Skin epidermis (tissue), 12 donors: ENCODE measurements around the gene WNT10A.
"Not testable (repeated sequence)": the region's sequence is repeated elsewhere in the genome, so short reads cannot be mapped to it uniquely, and the experiment has no call there.

ENCODE experiments used
- H3K27ac ChIP-seq, 21 experiments: fragments of 200-600 bp; sonication (generic) in 11 of 21; one replicate each; pipeline ENCODE4 v1.5.0; 2020; ENCODE audit warnings: mild to moderate bottlenecking in 3 of 21, inconsistent platforms in 2 of 21, moderate library complexity in 2 of 21
- H3K4me3 ChIP-seq, 7 experiments: fragments of 200-600 bp; sonication (generic) in 2 of 7; one replicate each; pipeline ENCODE4 v1.5.0; 2020; ENCODE audit warnings: inconsistent platforms in 2 of 7, mild to moderate bottlenecking in 2 of 7, moderate library complexity in 1 of 7

WNT10A gene

GRCh38 chr2:218908721-218909619 is 28.3 kb downstream of the WNT10A start:
- Histone ChIP-seq H3K27ac (peak overlapping the region in 17 of 21 experiments; percentile 6 to 72 (median 44)), H3K4me3 (peak overlapping the region; percentile 32 to 58 (median 43))

GRCh38 chr2:218910741-218911140 is 30.1 kb downstream of the WNT10A start:
- no peak overlapping the region for H3K27ac ChIP-seq
- no peak overlapping the region for H3K4me3 ChIP-seq

- no peak overlapping the region for H3K4me3 ChIP-seq
- no peak overlapping the region for H3K27ac ChIP-seq
Measured at GRCh38 chr2:218920504-218920903, 39.9 kb downstream of the WNT10A start.

- no peak overlapping the region for H3K4me3 ChIP-seq
- H3K27ac ChIP-seq: no peak overlapping the region
Measured at GRCh38 chr2:218924757-218925156, 44.1 kb downstream of the WNT10A start.

- no peak overlapping the region for H3K4me3 ChIP-seq
- no peak overlapping the region for H3K27ac ChIP-seq
Measured at GRCh38 chr2:218925434-218925833, 44.8 kb downstream of the WNT10A start.

GRCh38 chr2:218927422-218927821 is 46.8 kb downstream of the WNT10A start:
- Histone ChIP-seq H3K4me3 (no peak overlapping the region), H3K27ac (no peak overlapping the region)

GRCh38 chr2:218927876-218928275 is 47.2 kb downstream of the WNT10A start:
- Histone ChIP-seq H3K27ac (no peak overlapping the region), H3K4me3 (no peak overlapping the region)

- H3K4me3 ChIP-seq, H3K27ac ChIP-seq: not testable (repeated sequence)
Measured at GRCh38 chr2:218930488-218930887, 49.8 kb downstream of the WNT10A start.

GRCh38 chr2:218931751-218932150 is 51.1 kb downstream of the WNT10A start:
- H3K4me3 ChIP-seq, H3K27ac ChIP-seq: not testable (repeated sequence)
